HFF-Myc (cell line): ENCODE results near the gene TRPC1.
A peak's percentile ranks its signal among the peaks of the same experiment; 100 is the strongest.
"Not testable (repeated sequence)": the region's sequence is repeated elsewhere in the genome, so short reads cannot be mapped to it uniquely, and the experiment has no call there.

Experiments
- DNase-seq: peaks from one replicate; pipeline ENCODE4 v3.0.0-alpha.2; 2011; ENCODE audit warnings: low read depth; ENCODE audit errors: extremely low read depth
- H3K4me3 ChIP-seq: replicated peaks from 2 replicates; pipeline ENCODE4 v1.5.1; 2011; ENCODE audit warnings: low read depth, mild to moderate bottlenecking, control low read depth, low read length
- CTCF ChIP-seq: IDR thresholded peaks from 2 replicates; pipeline ENCODE4 v1.5.1; 2012; ENCODE audit warnings: mild to moderate bottlenecking, low read depth, low read length, control low read depth; ENCODE audit errors: missing control alignments

Gene TRPC1

DNA sequence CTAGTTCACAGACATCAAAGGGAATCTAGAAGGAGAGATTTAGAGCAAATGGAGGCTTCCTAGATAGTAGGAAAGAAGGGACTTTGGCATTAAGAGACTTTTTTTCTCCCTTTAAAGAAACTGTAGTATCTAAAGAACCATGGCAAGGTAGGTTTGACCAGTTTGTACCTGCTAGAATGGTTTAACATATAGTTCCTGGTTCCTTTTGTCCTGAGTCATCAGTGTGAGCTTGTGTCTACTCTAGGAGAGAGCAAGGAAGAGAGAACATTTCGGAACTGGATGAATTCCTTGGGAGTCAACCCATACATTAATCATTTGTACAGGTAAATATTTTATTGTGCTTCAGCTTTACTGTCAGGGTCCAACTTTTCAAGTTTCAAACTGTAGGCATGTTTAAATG is 29.6 kb upstream of the TRPC1 start:
- no peak for DNase-seq
- no peak overlapping the region for H3K4me3 ChIP-seq
- no peak for TF ChIP-seq CTCF

- no peak overlapping the region for H3K4me3 ChIP-seq
- TF ChIP-seq CTCF: no peak
- no peak for DNase-seq
Measured at GRCh38 chr3:142705198-142705597, 18.6 kb upstream of the TRPC1 start.

DNA sequence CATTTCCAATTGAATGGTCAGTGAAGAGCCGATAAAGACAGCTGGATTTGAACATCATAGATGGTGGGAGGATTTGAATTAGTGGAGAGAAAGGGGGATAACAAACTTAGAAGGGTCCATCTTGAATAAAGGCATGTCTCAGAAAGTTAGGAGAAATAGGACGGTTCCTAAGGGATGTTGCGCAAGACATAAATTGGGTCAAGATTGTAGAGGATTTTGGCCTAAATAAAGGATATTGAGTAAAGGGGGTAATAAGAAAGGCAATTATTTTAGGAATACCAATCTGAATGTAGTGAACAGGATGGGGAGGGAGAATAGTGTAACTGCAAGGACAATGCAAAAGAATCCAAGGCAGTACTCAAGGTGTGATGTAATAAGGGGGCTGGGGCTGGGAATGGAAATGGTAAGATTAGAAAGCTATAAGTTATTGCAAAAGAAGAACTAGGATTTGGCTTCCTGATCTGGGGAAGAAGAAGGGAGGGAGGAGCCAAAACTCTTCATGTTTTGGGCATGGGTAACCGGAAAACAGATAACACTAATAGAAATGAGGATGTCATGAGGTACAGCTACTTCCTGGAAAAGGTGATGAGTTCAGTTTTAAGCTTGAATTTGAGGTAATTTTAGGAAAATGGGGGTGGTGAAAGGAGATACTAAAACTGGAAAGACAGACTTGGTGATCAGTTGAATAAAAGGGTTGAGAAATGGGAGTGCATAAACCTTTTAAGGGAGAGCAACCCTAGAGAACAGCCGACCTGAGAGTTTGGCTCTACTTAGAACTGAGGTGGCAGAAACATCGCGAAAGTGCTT is 17.3 kb upstream of the TRPC1 start:
- no peak overlapping the region for H3K4me3 ChIP-seq
- no peak for DNase-seq
- TF ChIP-seq CTCF: no peak

- no peak for TF ChIP-seq CTCF
- no peak for DNase-seq
- H3K4me3 ChIP-seq: no peak overlapping the region
Measured at GRCh38 chr3:142709207-142709606, 14.6 kb upstream of the TRPC1 start.

DNA sequence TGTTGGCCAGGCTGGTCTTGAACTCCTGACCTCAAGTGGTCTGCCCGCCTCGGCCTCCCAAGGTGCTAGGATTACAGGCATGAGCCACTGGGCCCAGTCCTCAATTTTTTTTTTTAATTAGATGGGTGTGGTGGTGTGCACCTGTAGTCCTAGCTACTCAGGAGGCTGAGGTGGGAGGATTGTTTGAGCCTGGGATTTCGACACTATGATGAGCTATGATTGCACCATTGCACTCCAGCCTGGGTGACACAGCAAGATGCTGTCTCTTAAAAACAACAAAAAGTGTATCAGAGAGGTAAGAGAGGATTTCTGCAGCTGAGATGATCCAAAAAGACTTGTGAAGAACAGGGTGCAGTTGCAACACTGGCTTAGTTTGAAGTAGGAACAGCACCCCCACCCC is 9.0 kb upstream of the TRPC1 start:
- H3K4me3 ChIP-seq, DNase-seq: not testable (repeated sequence)

DNA sequence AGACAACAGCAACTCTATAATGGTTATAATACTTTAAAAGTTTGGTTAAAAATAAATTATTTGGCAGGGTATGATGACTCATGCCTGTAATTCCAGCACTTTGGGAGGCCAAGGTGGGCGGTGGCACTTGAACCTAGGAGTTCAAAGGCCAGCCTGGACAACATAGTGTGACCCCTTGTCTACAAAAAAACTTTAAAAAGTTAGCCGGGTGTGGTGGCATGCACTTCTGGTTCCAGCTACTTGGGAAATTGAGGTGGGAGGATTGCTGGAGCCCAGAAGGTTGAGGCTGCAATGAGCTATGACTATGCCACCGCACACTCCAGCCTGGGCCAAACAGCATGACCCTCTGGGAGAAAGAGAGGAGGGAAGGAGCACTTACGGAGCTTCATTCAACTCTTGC is 7.7 kb upstream of the TRPC1 start:
- TF ChIP-seq CTCF: no peak

DNA sequence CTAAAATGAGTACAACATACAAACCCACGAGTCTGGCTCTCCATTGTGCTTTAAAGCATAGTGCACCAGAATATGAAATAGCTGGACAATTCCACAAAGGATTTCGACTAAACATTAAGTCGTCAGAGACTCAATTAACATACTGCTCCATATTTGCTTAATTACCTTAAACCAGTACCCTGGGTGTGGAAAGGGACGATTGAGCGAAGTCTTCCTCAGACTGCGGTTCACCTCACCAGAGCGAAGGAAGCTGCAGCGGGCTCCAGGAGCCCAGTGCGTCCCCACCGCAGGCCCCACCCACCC is 218 bp upstream of the TRPC1 start:
- TF ChIP-seq CTCF: no peak
- H3K4me3 ChIP-seq: peak overlapping the region; percentile 55
- DNase-seq: no peak

More for the DNA sequence above, 7.7 kb upstream of the TRPC1 start:
- H3K4me3 ChIP-seq: no peak overlapping the region
- DNase-seq: no peak
